Skeletal muscle tissue (tissue), 4 donors: Measurements from ENCODE around the gene ST6GALNAC6. TPM values are rescaled to one million over a fixed set of nuclear protein-coding genes. Genes with fewer than 3 reads are reported as not detected.
"Not testable (repeated sequence)": the region's sequence is repeated elsewhere in the genome, so short reads cannot be mapped to it uniquely, and the experiment has no call there.

Experiments used
- H3K27ac ChIP-seq: one replicate; pipeline ENCODE4 v1.7.0; 2013; ENCODE audit warnings: mild to moderate bottlenecking, low read depth, low read length, inconsistent platforms
- H3K27me3 ChIP-seq, 3 donors: one replicate each; pipeline ENCODE4 v1.7.0; 2013; ENCODE audit warnings: low read length in 3 of 3; ENCODE audit not compliant: control insufficient read depth in 3 of 3, insufficient read depth in 3 of 3
- H3K36me3 ChIP-seq, 3 donors: one replicate each; pipeline ENCODE4 v1.7.0; 2013; ENCODE audit warnings: low read length in 3 of 3; ENCODE audit not compliant: control insufficient read depth in 3 of 3, insufficient read depth in 3 of 3
- H3K4me1 ChIP-seq, 3 donors: one replicate each; pipeline ENCODE4 v1.7.0; 2013; ENCODE audit warnings: low read length in 3 of 3, mild to moderate bottlenecking in 3 of 3; ENCODE audit not compliant: control insufficient read depth in 3 of 3, insufficient read depth in 3 of 3
- H3K4me3 ChIP-seq, 3 donors: one replicate each; pipeline ENCODE4 v1.7.0; 2013; ENCODE audit warnings: low read length in 3 of 3
- H3K9ac ChIP-seq, 3 donors: one replicate each; pipeline ENCODE4 v1.7.0; 2013; ENCODE audit warnings: low read length in 3 of 3, mild to moderate bottlenecking in 3 of 3, moderate library complexity in 2 of 3, low read depth in 1 of 3
- H3K9me3 ChIP-seq, 3 donors: one replicate each; pipeline ENCODE4 v1.7.0; 2013; ENCODE audit warnings: low read length in 3 of 3; ENCODE audit not compliant: control insufficient read depth in 3 of 3
- total RNA-seq: library from RNA; depleted of rRNA; stranded (reverse); fragments of >200 nt; gene quantifications from one replicate; pipeline ENCODE4 v1.2.3, GENCODE V29; 2014
- donor health status: Osteomylitis.

Gene ST6GALNAC6
- total RNA-seq, 1 donor from 2014 or later: 33.9 TPM

- Histone ChIP-seq H3K36me3 (peaks cover 0 to 19% (median 2%) of the 10 kb centered on the region in 3 donors), H3K9me3 (no peaks in the 10 kb centered on the region), H3K27ac (no peak overlapping the region), H3K4me1 (peaks cover 32 to 48% (median 46%) of the 10 kb centered on the region in 3 donors), H3K9ac (peak overlapping the region; percentile 64 to 83 (median 81)), H3K27me3 (no peaks in the 10 kb centered on the region), H3K4me3 (peak overlapping the region; percentile 71 to 76 (median 76))
Measured at GRCh38 chr9:127852829-127853228, 46.6 kb downstream of the ST6GALNAC6 start.

GRCh38 chr9:127850286-127850830 lies 49.0 kb downstream of the ST6GALNAC6 start:
- Histone ChIP-seq H3K27me3 (no peaks in the 10 kb centered on the region), H3K4me3 (peak overlapping the region; percentile 27 to 54 (median 49)), H3K9ac (peak overlapping the region in 1 of 3 donors; percentile 61), H3K27ac (no peak overlapping the region), H3K4me1 (peaks cover 44 to 50% (median 46%) of the 10 kb centered on the region in 3 donors), H3K9me3 (no peaks in the 10 kb centered on the region), H3K36me3 (peaks cover 0 to 21% (median 2%) of the 10 kb centered on the region in 3 donors)

GRCh38 chr9:127848756-127849504 lies 50.5 kb downstream of the ST6GALNAC6 start:
- peaks cover 45 to 48% (median 47%) of the 10 kb centered on the region in 3 donors for H3K4me1 ChIP-seq
- peak overlapping the region in 1 of 3 donors; percentile 54 for H3K4me3 ChIP-seq
- no peaks in the 10 kb centered on the region for H3K9me3 ChIP-seq
- peaks cover 0 to 21% (median 2%) of the 10 kb centered on the region in 3 donors for H3K36me3 ChIP-seq
- no peak overlapping the region for H3K27ac ChIP-seq
- H3K9ac ChIP-seq: peak overlapping the region in 1 of 3 donors; percentile 51
- H3K27me3 ChIP-seq: no peaks in the 10 kb centered on the region

GRCh38 chr9:127847833-127848755 lies 51.3 kb downstream of the ST6GALNAC6 start:
- peak overlapping the region; percentile 32 to 66 (median 47) for H3K9ac ChIP-seq
- H3K9me3 ChIP-seq: no peaks in the 10 kb centered on the region
- peak overlapping the region in 1 of 3 donors; percentile 52 for H3K4me3 ChIP-seq

GRCh38 chr9:127847178-127847510 lies 52.3 kb downstream of the ST6GALNAC6 start:
- Histone ChIP-seq H3K27ac (peak overlapping the region; percentile 74), H3K4me1 (peaks cover 34 to 37% (median 35%) of the 10 kb centered on the region in 3 donors), H3K9ac (peak overlapping the region in 2 of 3 donors; percentile 65 to 66), H3K9me3 (no peaks in the 10 kb centered on the region), H3K27me3 (no peaks in the 10 kb centered on the region), H3K4me3 (peak overlapping the region; percentile 9 to 61 (median 38)), H3K36me3 (peaks cover 0 to 18% (median 8%) of the 10 kb centered on the region in 3 donors)

More at GRCh38 chr9:127847833-127848755, 51.3 kb downstream of the ST6GALNAC6 start:
- Histone ChIP-seq H3K4me1 (peaks cover 37 to 40% (median 39%) of the 10 kb centered on the region in 3 donors), H3K36me3 (peaks cover 0 to 21% (median 3%) of the 10 kb centered on the region in 3 donors), H3K27me3 (no peaks in the 10 kb centered on the region), H3K27ac (peak overlapping the region; percentile 74)

GRCh38 chr9:127846443-127847177 lies 52.8 kb downstream of the ST6GALNAC6 start:
- H3K27ac ChIP-seq: peak overlapping the region; percentile 74
- H3K27me3 ChIP-seq: no peaks in the 10 kb centered on the region
- H3K36me3 ChIP-seq: peaks cover 0 to 20% (median 11%) of the 10 kb centered on the region in 3 donors
- H3K4me3 ChIP-seq: peak overlapping the region; percentile 9 to 61 (median 38)
- peak overlapping the region; percentile 53 to 66 (median 65) for H3K9ac ChIP-seq
- no peaks in the 10 kb centered on the region for H3K9me3 ChIP-seq
- peaks cover 36 to 40% (median 38%) of the 10 kb centered on the region in 3 donors for H3K4me1 ChIP-seq

- Histone ChIP-seq H3K9ac (peak overlapping the region in 2 of 3 donors; percentile 20 to 66), H3K36me3 (peaks cover 0 to 21% (median 17%) of the 10 kb centered on the region in 3 donors), H3K27ac (peak overlapping the region; percentile 49), H3K4me3 (peak overlapping the region in 1 of 3 donors; percentile 49), H3K4me1 (peaks cover 44 to 49% (median 46%) of the 10 kb centered on the region in 3 donors)
- not testable (repeated sequence) for H3K9me3 ChIP-seq, H3K27me3 ChIP-seq
Measured at GRCh38 chr9:127845619-127846018, 53.8 kb downstream of the ST6GALNAC6 start.

GRCh38 chr9:127844821-127845359 lies 54.5 kb downstream of the ST6GALNAC6 start:
- H3K36me3 ChIP-seq: peaks cover 0 to 21% (median 20%) of the 10 kb centered on the region in 3 donors
- H3K27ac ChIP-seq: peak overlapping the region; percentile 49
- peaks cover 47 to 54% (median 53%) of the 10 kb centered on the region in 3 donors for H3K4me1 ChIP-seq
- peak overlapping the region in 1 of 3 donors; percentile 49 for H3K4me3 ChIP-seq
- H3K9me3 ChIP-seq: no peaks in the 10 kb centered on the region
- peak overlapping the region in 1 of 3 donors; percentile 40 for H3K9ac ChIP-seq
- H3K27me3 ChIP-seq: no peaks in the 10 kb centered on the region
